ENCODE measurements around the gene DACT2.
"Not testable (repeated sequence)": the region's sequence is repeated elsewhere in the genome, so short reads cannot be mapped to it uniquely, and the experiment has no call there.

The DACT2 gene

GRCh38 chr6:168358842-168359420 is 39.4 kb upstream of the DACT2 start:
- no peaks in the 10 kb centered on the region for H3K4me1 Mint-ChIP-seq
- DNase-seq: no peak
- H3K4me3 Mint-ChIP-seq: no peak overlapping the region
- peaks cover 0 to 6% of the 10 kb centered on the region in 2 donors for H3K9me3 Mint-ChIP-seq
- H3K27me3 Mint-ChIP-seq: peaks cover 38% of the 10 kb centered on the region
- ATAC-seq: no peak
- no peak overlapping the region for H3K27ac Mint-ChIP-seq

DNA sequence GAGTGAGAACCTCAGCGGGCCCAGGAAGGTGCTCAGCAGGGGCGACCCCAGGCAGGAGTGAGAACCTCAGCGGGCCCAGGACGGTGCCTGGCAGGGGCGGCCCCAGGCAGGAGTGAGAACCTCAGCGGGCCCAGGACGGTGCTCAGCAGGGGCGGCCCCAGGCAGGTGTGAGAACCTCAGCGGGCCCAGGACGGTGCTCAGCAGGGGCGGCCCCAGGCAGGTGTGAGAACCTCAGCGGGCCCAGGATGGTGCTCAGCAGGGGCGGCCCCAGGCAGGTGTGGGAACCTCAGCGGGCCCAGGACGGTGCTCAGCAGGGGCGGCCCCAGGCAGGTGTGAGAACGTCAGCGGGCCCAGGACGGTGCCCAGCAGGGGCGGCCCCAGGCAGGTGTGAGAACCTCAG is 37.3 kb upstream of the DACT2 start:
- DNase-seq, H3K27ac Mint-ChIP-seq, ATAC-seq, H3K9me3 Mint-ChIP-seq, H3K4me1 Mint-ChIP-seq, H3K4me3 Mint-ChIP-seq: not testable (repeated sequence)
- peaks cover 42% of the 10 kb centered on the region for H3K27me3 Mint-ChIP-seq

GRCh38 chr6:168355716-168356522 is 36.3 kb upstream of the DACT2 start:
- Mint-ChIP-seq H3K4me3 (no peak overlapping the region), H3K9me3 (peaks cover 0 to 7% of the 10 kb centered on the region in 2 donors), H3K4me1 (peaks cover 1% of the 10 kb centered on the region), H3K27me3 (peaks cover 44% of the 10 kb centered on the region), H3K27ac (no peak overlapping the region)
- peak; percentile 19 to 36 for DNase-seq
- peak; percentile 76 for ATAC-seq

DNA sequence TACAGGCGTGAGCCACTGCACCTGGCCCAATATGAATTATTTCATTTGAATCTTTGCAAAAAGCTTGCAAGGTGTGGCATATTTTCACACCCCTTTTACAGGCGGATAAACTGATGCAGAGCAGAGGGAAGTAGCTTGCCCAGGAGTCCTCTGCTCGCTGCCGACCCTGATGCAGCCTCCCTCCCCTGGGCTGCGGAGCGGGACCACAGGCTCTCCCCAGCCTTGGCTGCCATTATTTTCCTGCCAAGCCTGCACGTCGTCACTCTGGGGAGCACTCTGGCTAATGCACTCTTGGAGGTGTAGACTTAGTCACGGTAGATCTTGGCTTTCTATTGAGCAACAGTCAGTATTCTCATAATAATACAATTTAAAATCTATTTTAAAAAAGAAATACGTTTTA is 34.8 kb upstream of the DACT2 start:
- no peak for DNase-seq
- H3K27me3 Mint-ChIP-seq: peaks cover 49% of the 10 kb centered on the region

DNA sequence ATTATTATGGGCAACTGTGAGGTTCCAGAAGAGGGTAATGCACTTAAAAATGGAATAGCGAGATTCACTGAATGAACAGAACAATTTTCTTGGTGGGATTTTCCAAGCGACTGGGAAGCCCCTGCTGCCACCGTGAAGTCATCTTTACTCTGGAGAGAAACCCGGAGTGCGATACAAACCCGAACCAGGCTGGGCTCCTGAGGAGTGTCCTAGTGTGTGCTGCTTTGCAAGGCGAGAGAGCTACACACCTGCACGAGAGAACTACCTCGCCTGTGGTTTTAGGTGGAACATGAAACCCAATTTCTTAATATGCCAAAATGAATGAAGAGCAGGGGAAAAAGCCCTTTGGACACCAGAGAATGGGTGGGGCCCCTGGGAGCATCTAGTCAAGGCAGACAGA is 33.5 kb upstream of the DACT2 start:
- peaks cover 11% of the 10 kb centered on the region for H3K4me1 Mint-ChIP-seq
- H3K4me3 Mint-ChIP-seq: no peak overlapping the region
- no peak overlapping the region for H3K27ac Mint-ChIP-seq
- ATAC-seq: no peak
- peaks cover 12 to 20% of the 10 kb centered on the region in 2 donors for H3K9me3 Mint-ChIP-seq
- peaks cover 50% of the 10 kb centered on the region for H3K27me3 Mint-ChIP-seq
- no peak for DNase-seq

More for the DNA sequence above, 34.8 kb upstream of the DACT2 start:
- Mint-ChIP-seq H3K4me1 (peaks cover 11% of the 10 kb centered on the region), H3K4me3 (no peak overlapping the region), H3K27ac (no peak overlapping the region), H3K9me3 (peaks cover 12 to 19% of the 10 kb centered on the region in 2 donors)
- no peak for ATAC-seq

- H3K9me3 Mint-ChIP-seq: peaks cover 12 to 20% of the 10 kb centered on the region in 2 donors
- ATAC-seq (no peak), DNase-seq (no peak)
- H3K4me1 Mint-ChIP-seq: peaks cover 11% of the 10 kb centered on the region
- peaks cover 60% of the 10 kb centered on the region for H3K27me3 Mint-ChIP-seq
- H3K27ac Mint-ChIP-seq: no peak overlapping the region
- H3K4me3 Mint-ChIP-seq: no peak overlapping the region
Measured at GRCh38 chr6:168352096-168352495, 32.5 kb upstream of the DACT2 start.

DNA sequence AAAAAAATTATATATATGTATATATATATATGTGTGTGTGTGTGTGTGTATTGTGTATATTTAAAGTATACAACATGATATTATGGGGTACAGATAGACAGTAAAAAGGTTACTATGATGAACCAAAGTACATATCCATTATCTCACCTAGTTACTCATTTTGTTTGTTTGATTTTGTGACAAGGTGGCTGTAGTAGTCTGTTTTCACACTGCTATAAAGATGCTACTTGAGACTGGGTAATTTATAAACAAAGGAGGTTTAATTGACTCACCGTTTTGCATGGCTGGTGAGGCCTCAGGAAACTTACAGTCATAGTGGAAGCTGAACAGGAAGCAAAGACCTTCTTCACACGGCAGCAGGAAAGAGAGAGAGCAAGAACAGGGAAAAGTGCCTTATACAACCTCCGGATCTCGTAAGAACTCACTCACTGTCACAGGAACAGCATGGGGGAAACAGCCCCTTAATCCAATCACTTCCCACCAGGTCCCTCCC is 30.2 kb upstream of the DACT2 start:
- H3K27ac Mint-ChIP-seq: no peak overlapping the region
- no peak for ATAC-seq
- no peak overlapping the region for H3K4me3 Mint-ChIP-seq
- DNase-seq: no peak
- H3K9me3 Mint-ChIP-seq: peaks cover 12 to 20% of the 10 kb centered on the region in 2 donors
- H3K27me3 Mint-ChIP-seq: peaks cover 71% of the 10 kb centered on the region
- peaks cover 11% of the 10 kb centered on the region for H3K4me1 Mint-ChIP-seq

GRCh38 chr6:168348186-168348585 is 28.6 kb upstream of the DACT2 start:
- ATAC-seq: no peak
- Mint-ChIP-seq H3K4me1 (peaks cover 11% of the 10 kb centered on the region), H3K27ac (no peak overlapping the region), H3K27me3 (peaks cover 85% of the 10 kb centered on the region), H3K4me3 (no peak overlapping the region), H3K9me3 (peaks cover 12 to 20% of the 10 kb centered on the region in 2 donors)
- no peak for DNase-seq

DNA sequence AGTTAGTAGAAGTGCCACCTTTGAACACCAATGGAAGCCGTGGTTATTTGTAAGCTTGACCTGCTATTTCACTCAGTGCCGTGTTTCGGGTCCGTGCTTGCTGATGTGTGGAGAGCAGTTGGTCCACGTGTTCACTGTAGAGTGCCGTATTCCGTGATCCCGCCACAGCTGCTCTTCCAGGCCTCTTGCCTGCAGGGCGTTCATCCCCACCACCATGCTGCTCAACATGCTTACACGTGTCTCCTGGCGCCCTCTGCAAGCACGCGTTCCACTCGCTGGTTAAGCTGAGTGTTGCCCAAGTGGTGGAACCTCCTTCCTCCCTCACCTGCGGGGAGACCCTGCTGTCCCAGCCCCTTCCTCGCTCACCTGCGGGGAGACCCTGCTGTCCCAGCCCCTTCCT is 28.0 kb upstream of the DACT2 start:
- ATAC-seq (no peak), DNase-seq (no peak)
- Mint-ChIP-seq H3K4me1 (peaks cover 11% of the 10 kb centered on the region), H3K27me3 (peaks cover 84% of the 10 kb centered on the region), H3K4me3 (no peak overlapping the region), H3K9me3 (peaks cover 12 to 20% of the 10 kb centered on the region in 2 donors), H3K27ac (no peak overlapping the region)

DNA sequence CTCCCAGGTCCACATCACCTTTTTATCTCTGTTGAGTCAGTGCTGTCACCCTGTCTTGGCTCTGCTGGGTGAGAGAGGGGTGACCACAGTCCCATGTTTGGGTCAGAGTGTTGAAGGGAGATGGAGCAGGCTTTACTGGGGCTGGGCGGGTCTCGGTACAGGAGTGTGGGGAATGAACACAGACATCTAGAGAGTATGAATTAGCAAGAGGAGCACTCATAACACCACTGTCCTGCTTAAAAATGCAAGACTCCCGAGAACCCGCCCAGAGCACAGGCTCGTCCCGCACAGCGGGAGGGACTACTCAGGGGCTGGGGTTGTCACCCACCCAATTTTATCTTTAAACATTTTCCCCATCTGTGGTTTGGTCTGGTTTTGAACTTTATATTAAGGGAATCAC is 27.5 kb upstream of the DACT2 start:
- H3K4me1 Mint-ChIP-seq: peaks cover 11% of the 10 kb centered on the region
- no peak overlapping the region for H3K27ac Mint-ChIP-seq
- no peak overlapping the region for H3K4me3 Mint-ChIP-seq
- H3K27me3 Mint-ChIP-seq: peaks cover 82% of the 10 kb centered on the region
- peaks cover 12 to 20% of the 10 kb centered on the region in 2 donors for H3K9me3 Mint-ChIP-seq
- ATAC-seq (no peak), DNase-seq (no peak)

GRCh38 chr6:168345896-168346754 is 26.5 kb upstream of the DACT2 start:
- peaks cover 11% of the 10 kb centered on the region for H3K4me1 Mint-ChIP-seq
- H3K9me3 Mint-ChIP-seq: peaks cover 12 to 16% of the 10 kb centered on the region in 2 donors
- H3K27me3 Mint-ChIP-seq: peaks cover 73% of the 10 kb centered on the region
- no peak overlapping the region for H3K4me3 Mint-ChIP-seq
- no peak for DNase-seq
- H3K27ac Mint-ChIP-seq: no peak overlapping the region
- ATAC-seq: no peak

- H3K9me3 Mint-ChIP-seq: peaks cover 8 to 9% of the 10 kb centered on the region in 2 donors
- H3K27me3 Mint-ChIP-seq: peaks cover 64% of the 10 kb centered on the region
- no peak overlapping the region for H3K27ac Mint-ChIP-seq
- H3K4me3 Mint-ChIP-seq: no peak overlapping the region
- DNase-seq (no peak), ATAC-seq (no peak)
- H3K4me1 Mint-ChIP-seq: peaks cover 5% of the 10 kb centered on the region
Measured at GRCh38 chr6:168345266-168345665, 25.7 kb upstream of the DACT2 start.

DNA sequence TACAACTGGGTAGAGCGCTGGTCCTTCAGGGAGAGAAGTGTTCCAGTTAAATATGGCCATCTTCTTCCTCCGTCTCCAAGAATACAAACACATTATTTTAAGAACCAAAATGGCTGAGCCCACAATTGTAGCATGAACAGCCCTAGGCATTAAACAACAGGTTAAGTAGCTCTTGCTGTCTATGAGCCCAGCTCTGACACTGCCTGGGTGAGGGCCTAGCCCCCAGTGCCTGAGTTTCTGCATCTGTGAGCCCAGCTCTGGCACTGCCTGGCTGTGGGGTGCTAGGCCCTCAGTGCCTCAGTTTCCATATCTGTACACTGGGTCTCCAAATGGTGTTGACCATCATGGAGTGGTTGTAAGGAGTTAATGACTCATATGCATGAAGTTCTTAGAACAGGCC is 24.8 kb upstream of the DACT2 start:
- Mint-ChIP-seq H3K27ac (no peak overlapping the region), H3K4me1 (no peaks in the 10 kb centered on the region), H3K4me3 (no peak overlapping the region), H3K27me3 (peaks cover 65% of the 10 kb centered on the region), H3K9me3 (peaks cover 0 to 2% of the 10 kb centered on the region in 2 donors)
- ATAC-seq (no peak), DNase-seq (no peak)

DNA sequence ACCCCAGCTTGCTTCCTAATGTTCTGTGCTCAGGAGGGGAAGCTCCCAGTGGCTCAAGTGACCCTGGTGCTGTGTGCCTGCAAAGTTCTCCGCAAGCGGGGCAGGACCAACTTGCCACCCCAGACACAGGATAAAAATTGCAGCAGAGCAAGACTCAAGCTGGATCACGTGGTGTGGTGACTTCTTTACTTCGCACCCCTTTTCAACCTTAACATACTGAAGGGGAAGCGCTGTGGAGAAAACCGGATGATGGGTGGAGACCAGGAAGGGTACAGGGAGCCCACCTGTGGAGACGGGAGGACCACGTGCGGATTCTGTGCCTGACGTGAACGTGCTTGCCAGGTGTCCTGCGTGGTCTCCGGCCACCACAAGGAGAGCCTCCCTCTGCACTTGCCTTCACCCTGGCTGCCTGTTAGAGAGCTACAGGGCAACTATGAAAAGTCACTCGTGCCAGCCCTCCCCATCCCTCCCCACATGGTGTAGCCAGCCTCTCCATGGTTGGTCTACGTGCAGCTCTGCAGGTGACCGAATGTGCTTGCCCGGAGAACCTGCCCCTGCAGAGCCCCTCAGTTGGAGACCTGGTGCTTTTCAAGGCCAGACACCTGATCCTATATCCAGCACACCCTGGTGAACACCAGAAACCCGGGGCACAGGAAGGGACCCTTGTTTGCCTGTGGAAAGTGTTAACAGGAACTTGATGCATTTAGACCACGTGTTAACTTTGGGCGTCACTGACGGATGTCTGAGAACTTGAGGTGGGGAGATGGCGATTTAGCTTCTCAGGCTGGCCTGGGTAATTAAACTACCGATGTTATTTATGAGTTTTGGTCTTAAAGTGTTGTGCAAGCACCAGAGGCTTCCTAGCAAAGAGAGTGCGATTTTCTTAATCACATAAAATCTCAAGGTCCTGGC is 23.9 kb upstream of the DACT2 start:
- Mint-ChIP-seq H3K27ac (no peak overlapping the region), H3K27me3 (peaks cover 73% of the 10 kb centered on the region), H3K4me3 (no peak overlapping the region), H3K4me1 (no peaks in the 10 kb centered on the region), H3K9me3 (no peaks in the 10 kb centered on the region)
- ATAC-seq (no peak), DNase-seq (no peak)

DNA sequence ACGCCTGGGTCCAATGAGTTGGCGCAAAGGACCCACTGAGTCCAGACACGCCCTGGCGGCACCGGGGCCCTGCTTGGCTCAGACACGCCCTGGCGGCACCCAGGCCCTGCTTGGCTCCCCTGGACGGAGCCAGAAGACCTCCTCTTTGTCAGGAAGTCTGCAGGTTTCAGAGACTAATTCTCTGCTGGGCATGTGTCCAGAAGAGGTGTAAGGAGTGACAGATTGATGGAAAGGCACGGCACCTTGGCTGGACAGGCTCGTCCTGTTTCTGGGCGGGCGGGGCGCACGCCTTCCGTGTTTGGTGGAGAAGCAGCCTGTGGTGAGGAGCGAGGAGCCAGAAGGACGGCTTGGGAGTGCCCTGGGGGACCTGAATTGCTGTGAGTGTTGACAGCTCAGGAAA is 23.1 kb upstream of the DACT2 start:
- peaks cover 67% of the 10 kb centered on the region for H3K27me3 Mint-ChIP-seq
- no peaks in the 10 kb centered on the region for H3K4me1 Mint-ChIP-seq
- H3K27ac Mint-ChIP-seq: no peak overlapping the region
- H3K9me3 Mint-ChIP-seq: no peaks in the 10 kb centered on the region
- ATAC-seq (no peak), DNase-seq (no peak)
- no peak overlapping the region for H3K4me3 Mint-ChIP-seq
